ENCODE results near the gene SARM1. TPM values are rescaled to one million over a fixed set of nuclear protein-coding genes. Genes with fewer than 3 reads are reported as not detected.
"Not testable (repeated sequence)": the region's sequence is repeated elsewhere in the genome, so short reads cannot be mapped to it uniquely, and the experiment has no call there.

Gene SARM1
- total and polyA plus RNA-seq, 4 donors = 9.3 to 24.6 (median 9.8) TPM

DNA sequence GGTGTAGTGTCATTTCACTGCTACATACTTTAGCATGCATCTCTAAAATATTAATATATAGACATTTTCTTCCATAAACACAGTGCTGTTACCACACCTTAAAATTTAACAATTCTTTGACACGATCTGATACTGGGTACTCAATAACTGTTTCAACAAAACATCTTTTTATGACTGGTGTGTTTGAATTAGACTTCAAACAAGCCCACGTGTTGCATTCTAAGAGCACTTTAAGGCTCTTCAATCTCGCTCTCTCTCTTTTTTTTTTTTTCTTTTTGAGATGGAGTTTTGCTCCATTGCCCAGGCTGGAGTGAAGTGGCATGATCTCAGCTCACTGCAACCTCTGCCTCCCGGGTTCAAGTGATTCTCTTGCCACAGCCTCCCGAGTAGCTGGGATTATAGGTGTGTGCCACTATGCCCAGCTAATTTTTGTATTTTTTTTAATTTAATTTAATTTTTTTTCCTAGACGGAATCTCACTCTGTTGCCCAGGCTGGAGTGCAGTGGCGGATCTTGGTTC is 50.4 kb downstream of the SARM1 start:
- no peaks in the 10 kb centered on the region for H3K4me1 ChIP-seq (ENCODE audit: control insufficient read depth in 5 of 5, insufficient read depth in 5 of 5, low read length in 5 of 5)

DNA sequence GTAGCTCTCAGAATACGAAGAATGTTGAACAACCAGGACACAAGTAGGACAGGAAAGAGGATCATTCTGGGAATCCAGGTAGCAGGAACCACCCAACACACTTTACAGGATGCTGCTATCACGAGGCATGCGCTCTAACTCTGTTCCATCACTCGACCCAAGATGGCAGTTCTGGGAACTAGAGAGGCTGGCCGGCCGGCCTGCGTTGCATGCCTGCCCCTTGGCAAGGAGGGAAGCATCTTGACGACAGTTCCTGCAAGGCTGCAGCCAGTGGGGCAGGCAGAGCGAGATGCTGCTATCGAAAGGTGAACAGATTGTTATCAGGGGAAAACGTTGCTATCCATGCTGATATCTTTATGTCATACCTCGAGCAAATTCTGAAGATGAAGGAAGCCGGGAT is 53.7 kb downstream of the SARM1 start:
- no peak for ATAC-seq (ENCODE audit: insufficient read depth, low FRiP score)
- Histone ChIP-seq H3K4me3 (no peak overlapping the region), H3K27ac (ENCODE audit: low read depth in 1 of 2, low read length in 1 of 2) (no peak overlapping the region), H3K9ac (ENCODE audit: insufficient read depth in 1 of 2, low read length in 2 of 2) (no peak overlapping the region), H3K27me3 (ENCODE audit: control insufficient read depth in 3 of 3, insufficient read depth in 3 of 3, low read length in 2 of 3) (peaks cover 0 to 1% (median 0%) of the 10 kb centered on the region in 3 donors), H3K4me1 (ENCODE audit: control insufficient read depth in 5 of 5, insufficient read depth in 5 of 5, low read length in 5 of 5) (peaks cover 0 to 3% (median 0%) of the 10 kb centered on the region in 5 donors), H3K9me3 (ENCODE audit: control insufficient read depth in 4 of 4, insufficient read depth in 3 of 4, low read length in 3 of 4) (no peaks in the 10 kb centered on the region), H3K36me3 (ENCODE audit: control insufficient read depth in 4 of 4, insufficient read depth in 4 of 4, low read length in 4 of 4) (no peaks in the 10 kb centered on the region)
- DNase-seq = no peak
- TF ChIP-seq, protein P1, sequence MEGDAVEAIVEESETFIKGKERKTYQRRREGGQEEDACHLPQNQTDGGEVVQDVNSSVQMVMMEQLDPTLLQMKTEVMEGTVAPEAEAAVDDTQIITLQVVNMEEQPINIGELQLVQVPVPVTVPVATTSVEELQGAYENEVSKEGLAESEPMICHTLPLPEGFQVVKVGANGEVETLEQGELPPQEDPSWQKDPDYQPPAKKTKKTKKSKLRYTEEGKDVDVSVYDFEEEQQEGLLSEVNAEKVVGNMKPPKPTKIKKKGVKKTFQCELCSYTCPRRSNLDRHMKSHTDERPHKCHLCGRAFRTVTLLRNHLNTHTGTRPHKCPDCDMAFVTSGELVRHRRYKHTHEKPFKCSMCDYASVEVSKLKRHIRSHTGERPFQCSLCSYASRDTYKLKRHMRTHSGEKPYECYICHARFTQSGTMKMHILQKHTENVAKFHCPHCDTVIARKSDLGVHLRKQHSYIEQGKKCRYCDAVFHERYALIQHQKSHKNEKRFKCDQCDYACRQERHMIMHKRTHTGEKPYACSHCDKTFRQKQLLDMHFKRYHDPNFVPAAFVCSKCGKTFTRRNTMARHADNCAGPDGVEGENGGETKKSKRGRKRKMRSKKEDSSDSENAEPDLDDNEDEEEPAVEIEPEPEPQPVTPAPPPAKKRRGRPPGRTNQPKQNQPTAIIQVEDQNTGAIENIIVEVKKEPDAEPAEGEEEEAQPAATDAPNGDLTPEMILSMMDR (IDR thresholded peaks at IDR 0.05; ENCODE audit: control extremely low read depth, extremely low read depth) = no peak
- WGBS, 2 donors = 89 to 94% methylated on average over 13 of the region's 13 CpGs

More for the DNA sequence above, 50.4 kb downstream of the SARM1 start:
- no peak overlapping the region for H3K27ac ChIP-seq (ENCODE audit: low read depth in 1 of 2, low read length in 1 of 2)
- TF ChIP-seq, protein P1 (IDR thresholded peaks at IDR 0.05; ENCODE audit: control extremely low read depth, extremely low read depth) = no peak
- H3K4me3 ChIP-seq = no peak overlapping the region
- no peak overlapping the region for H3K9ac ChIP-seq (ENCODE audit: insufficient read depth in 1 of 2, low read length in 2 of 2)
- H3K9me3 ChIP-seq (ENCODE audit: control insufficient read depth in 4 of 4, insufficient read depth in 3 of 4, low read length in 3 of 4) = no peaks in the 10 kb centered on the region
- H3K36me3 ChIP-seq (ENCODE audit: control insufficient read depth in 4 of 4, insufficient read depth in 4 of 4, low read length in 4 of 4) = no peaks in the 10 kb centered on the region
- H3K27me3 ChIP-seq (ENCODE audit: control insufficient read depth in 3 of 3, insufficient read depth in 3 of 3, low read length in 2 of 3) = peaks cover 0 to 3% (median 0%) of the 10 kb centered on the region in 3 donors
- 66 to 81% methylated on average over 7 of the region's 7 CpGs for WGBS, 2 donors
- peak in 2 of 3 donors; percentile 25 to 65 for DNase-seq
- no peak for ATAC-seq (ENCODE audit: insufficient read depth, low FRiP score)

DNA sequence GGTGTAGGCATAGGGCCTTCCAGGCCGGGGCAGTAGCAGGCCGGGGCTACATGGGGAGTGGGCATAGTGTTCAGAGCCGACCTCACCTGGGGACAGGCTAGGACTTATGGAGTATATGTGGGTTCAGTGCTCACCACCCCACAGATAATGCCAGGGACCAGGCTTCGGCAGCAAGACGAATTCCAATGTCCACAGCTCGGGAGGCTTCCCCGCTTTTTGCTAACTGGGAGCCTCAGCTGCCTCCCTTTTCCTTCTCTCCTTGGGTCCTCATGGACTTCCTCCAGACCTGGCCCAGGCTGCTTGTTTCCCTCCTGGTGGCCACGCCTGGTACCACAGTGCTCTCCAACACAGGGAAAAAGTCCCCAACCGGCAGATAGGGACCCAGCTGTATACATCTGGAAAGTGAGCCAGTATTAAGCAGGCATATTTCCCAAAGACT is 54.6 kb downstream of the SARM1 start:
- Histone ChIP-seq H3K9me3 (ENCODE audit: control insufficient read depth in 4 of 4, insufficient read depth in 3 of 4, low read length in 3 of 4) (no peaks in the 10 kb centered on the region), H3K4me1 (ENCODE audit: control insufficient read depth in 5 of 5, insufficient read depth in 5 of 5, low read length in 5 of 5) (peaks cover 0 to 3% (median 0%) of the 10 kb centered on the region in 5 donors), H3K4me3 (no peak overlapping the region), H3K27ac (ENCODE audit: low read depth in 1 of 2, low read length in 1 of 2) (no peak overlapping the region), H3K27me3 (ENCODE audit: control insufficient read depth in 3 of 3, insufficient read depth in 3 of 3, low read length in 2 of 3) (no peaks in the 10 kb centered on the region), H3K36me3 (ENCODE audit: control insufficient read depth in 4 of 4, insufficient read depth in 4 of 4, low read length in 4 of 4) (no peaks in the 10 kb centered on the region), H3K9ac (ENCODE audit: insufficient read depth in 1 of 2, low read length in 2 of 2) (no peak overlapping the region)
- 83 to 85% methylated on average over 9 of the region's 9 CpGs for WGBS, 2 donors
- ATAC-seq (ENCODE audit: insufficient read depth, low FRiP score) (no peak), DNase-seq (peak in 1 of 3 donors; percentile 2)
- TF ChIP-seq, protein P1 (IDR thresholded peaks at IDR 0.05; ENCODE audit: control extremely low read depth, extremely low read depth) = no peak

DNA sequence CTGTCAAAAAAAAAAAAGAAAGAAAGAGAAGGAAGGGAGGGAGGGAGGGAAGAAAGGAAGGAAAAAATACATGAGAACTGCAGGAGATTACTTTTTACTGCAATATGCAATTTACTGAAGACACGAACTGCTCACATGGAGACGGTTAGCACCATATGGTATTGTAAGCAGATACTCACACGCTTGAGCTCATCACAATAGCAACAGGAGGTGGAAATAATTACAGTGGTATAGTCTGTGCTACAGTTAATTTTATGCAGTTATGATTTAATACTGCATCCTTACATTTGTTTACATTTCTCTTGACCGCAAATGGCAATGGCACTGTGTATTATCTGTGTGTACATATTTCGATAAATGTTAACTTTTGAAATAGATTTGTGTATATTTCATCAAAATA is 55.9 kb downstream of the SARM1 start:
- H3K27me3 ChIP-seq (ENCODE audit: control insufficient read depth in 3 of 3, insufficient read depth in 3 of 3, low read length in 2 of 3) = no peaks in the 10 kb centered on the region
- H3K36me3 ChIP-seq (ENCODE audit: control insufficient read depth in 4 of 4, insufficient read depth in 4 of 4, low read length in 4 of 4) = no peaks in the 10 kb centered on the region
- DNase-seq (peak in 2 of 3 donors; percentile 7 to 14), ATAC-seq (ENCODE audit: insufficient read depth, low FRiP score) (no peak)
- H3K9ac ChIP-seq (ENCODE audit: insufficient read depth in 1 of 2, low read length in 2 of 2) = no peak overlapping the region
- no peak overlapping the region for H3K4me3 ChIP-seq
- H3K4me1 ChIP-seq (ENCODE audit: control insufficient read depth in 5 of 5, insufficient read depth in 5 of 5, low read length in 5 of 5) = peaks cover 0 to 3% (median 0%) of the 10 kb centered on the region in 5 donors
- WGBS, 2 donors = 79 to 85% methylated on average over 5 of the region's 5 CpGs
- TF ChIP-seq, protein P1 (IDR thresholded peaks at IDR 0.05; ENCODE audit: control extremely low read depth, extremely low read depth) = no peak
- no peaks in the 10 kb centered on the region for H3K9me3 ChIP-seq (ENCODE audit: control insufficient read depth in 4 of 4, insufficient read depth in 3 of 4, low read length in 3 of 4)
- H3K27ac ChIP-seq (ENCODE audit: low read depth in 1 of 2, low read length in 1 of 2) = no peak overlapping the region

DNA sequence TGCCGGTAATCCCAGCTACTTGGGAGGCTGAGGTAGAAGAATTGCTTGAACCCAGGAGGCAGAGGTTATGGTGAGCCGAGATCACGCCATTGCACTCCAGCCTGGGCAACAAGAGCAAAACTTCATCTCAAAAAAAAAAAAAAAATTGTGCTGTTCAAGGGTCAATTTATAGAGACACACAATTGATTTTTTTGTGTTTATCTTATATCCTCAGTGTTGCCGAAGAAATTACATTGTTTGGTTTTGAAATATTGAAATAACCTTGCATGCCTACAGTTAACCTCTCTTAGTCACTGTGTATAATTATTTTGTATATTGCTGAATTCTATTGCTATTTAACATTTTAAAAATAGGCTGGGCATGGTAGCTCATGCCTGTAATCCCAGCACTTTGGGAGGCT is 56.5 kb downstream of the SARM1 start:
- 88 to 91% methylated on average over 3 to 4 of the region's 4 CpGs for WGBS, 2 donors

More for the DNA sequence above, 56.5 kb downstream of the SARM1 start:
- not testable (repeated sequence) for H3K27ac ChIP-seq (ENCODE audit: low read depth in 1 of 2, low read length in 1 of 2); H3K4me3 ChIP-seq; ATAC-seq (ENCODE audit: insufficient read depth, low FRiP score); H3K9me3 ChIP-seq (ENCODE audit: control insufficient read depth in 4 of 4, insufficient read depth in 3 of 4, low read length in 3 of 4); H3K4me1 ChIP-seq (ENCODE audit: control insufficient read depth in 5 of 5, insufficient read depth in 5 of 5, low read length in 5 of 5); H3K36me3 ChIP-seq (ENCODE audit: control insufficient read depth in 4 of 4, insufficient read depth in 4 of 4, low read length in 4 of 4); H3K9ac ChIP-seq (ENCODE audit: insufficient read depth in 1 of 2, low read length in 2 of 2); H3K27me3 ChIP-seq (ENCODE audit: control insufficient read depth in 3 of 3, insufficient read depth in 3 of 3, low read length in 2 of 3); DNase-seq
